Neural cell (in vitro differentiated cells): ENCODE results near the gene ZBTB40. TPM values are rescaled to one million over a fixed set of nuclear protein-coding genes. Genes with fewer than 3 reads are reported as not detected.

ENCODE experiments used
- H2AFZ ChIP-seq: fragments of 200-600, 300-800 bp; sonication (generic), shearing (Covaris generic); 2 replicates; pipeline ENCODE4 v1.6.0; 2014; ENCODE audit warnings: low read depth, mild to moderate bottlenecking, antibody characterized with exemption, low read length, moderate library complexity
- H3F3A ChIP-seq: fragments of 200-600 bp; shearing (Covaris generic); 2 replicates; pipeline ENCODE4 v1.6.1; 2016; ENCODE audit warnings: mild to moderate bottlenecking, moderate library complexity, mixed read lengths, antibody characterized with exemption, low read length; ENCODE audit not compliant: insufficient read depth, poor library complexity, severe bottlenecking
- H3K27ac ChIP-seq: fragments of 200-600, 300-800 bp; sonication (generic), shearing (Covaris generic); 2 replicates; pipeline ENCODE4 v1.5.1; 2014; ENCODE audit warnings: mild to moderate bottlenecking, low read length, moderate library complexity
- H3K27me3 ChIP-seq: fragments of 300-800, 200-600 bp; sonication (generic), shearing (Covaris generic); 2 replicates; pipeline ENCODE4 v1.6.0; 2014; ENCODE audit warnings: mild to moderate bottlenecking, low read depth, low read length, moderate library complexity; ENCODE audit not compliant: insufficient read depth
- H3K36me3 ChIP-seq: fragments of 300-800, 200-600 bp; sonication (generic), shearing (Covaris generic); 2 replicates; pipeline ENCODE4 v1.5.1; 2014; ENCODE audit warnings: mild to moderate bottlenecking, antibody characterized with exemption, low read length, moderate library complexity; ENCODE audit not compliant: insufficient read depth
- H3K4me2 ChIP-seq: fragments of 300-800, 200-600 bp; sonication (generic), shearing (Covaris generic); 2 replicates; pipeline ENCODE4 v1.6.0; 2014; ENCODE audit warnings: mild to moderate bottlenecking, low read length
- H3K4me3 ChIP-seq: fragments of 300-800, 200-600 bp; sonication (generic), shearing (Covaris generic); 2 replicates; pipeline ENCODE4 v1.5.1; 2014; ENCODE audit warnings: mild to moderate bottlenecking, low read length, moderate library complexity
- H3K79me2 ChIP-seq: fragments of 200-600 bp; shearing (Covaris generic); replicated peaks from 2 replicates; pipeline ENCODE4 v1.6.0; 2014; ENCODE audit warnings: mild to moderate bottlenecking, low read length, moderate library complexity; ENCODE audit not compliant: insufficient read depth
- H3K9ac ChIP-seq: fragments of 300-800, 200-600 bp; sonication (generic), shearing (Covaris generic); 2 replicates; pipeline ENCODE4 v1.6.1; 2016; ENCODE audit warnings: mild to moderate bottlenecking, low read length, mixed read lengths
- H3K9me2 ChIP-seq: fragments of 200-600 bp; shearing (Covaris generic); 2 replicates; pipeline ENCODE4 v1.6.1; 2016; ENCODE audit warnings: mild to moderate bottlenecking, low read length, mixed read lengths; ENCODE audit not compliant: insufficient read depth
- H3K9me3 ChIP-seq: fragments of 200-600, 300-800 bp; sonication (generic), shearing (Covaris generic); 2 replicates; pipeline ENCODE4 v1.6.1; 2016; ENCODE audit warnings: mild to moderate bottlenecking, mixed run types, low read length, moderate library complexity, mixed read lengths
- H4K20me1 ChIP-seq: fragments of 200-600 bp; shearing (Covaris generic); 2 replicates; pipeline ENCODE4 v1.6.1; 2016; ENCODE audit warnings: mild to moderate bottlenecking, mixed run types; ENCODE audit not compliant: insufficient read depth
- EP300 ChIP-seq: fragments of 450-650 bp; conservative IDR thresholded peaks from 2 replicates; pipeline ENCODE4 v1.6.1; 2014; ENCODE audit warnings: antibody characterized with exemption, mild to moderate bottlenecking, moderate library complexity; ENCODE audit not compliant: poor library complexity, severe bottlenecking
- EZH2 ChIP-seq: fragments of 200-600, 300-800 bp; shearing (Covaris generic), sonication (generic); IDR thresholded peaks from 2 replicates; pipeline ENCODE4 v1.6.1; 2014; ENCODE audit warnings: antibody characterized with exemption, low read length, borderline replicate concordance, mild to moderate bottlenecking; ENCODE audit not compliant: insufficient read depth, poor library complexity, severe bottlenecking
- MXI1 ChIP-seq: fragments of 450-650 bp; conservative IDR thresholded peaks from 2 replicates; pipeline ENCODE4 v1.6.1; 2014; ENCODE audit warnings: antibody characterized with exemption, mild to moderate bottlenecking; ENCODE audit not compliant: poor library complexity, severe bottlenecking
- POLR2AphosphoS5 ChIP-seq: IDR thresholded peaks from 2 replicates; pipeline ENCODE4 v1.6.1; 2012
- RAD21 ChIP-seq: fragments of 450-650 bp; conservative IDR thresholded peaks from 2 replicates; pipeline ENCODE4 v1.6.1; 2014; ENCODE audit warnings: antibody characterized with exemption, mild to moderate bottlenecking, moderate library complexity
- SMC3 ChIP-seq: fragments of 450-650 bp; conservative IDR thresholded peaks from 2 replicates; pipeline ENCODE4 v1.6.1; 2014; ENCODE audit warnings: antibody characterized with exemption, mild to moderate bottlenecking, moderate library complexity; ENCODE audit not compliant: poor library complexity
- TAF1 ChIP-seq: IDR thresholded peaks from 2 replicates; pipeline ENCODE4 v1.6.1; 2012; ENCODE audit warnings: low read depth
- polyA plus RNA-seq: library from polyadenylated mRNA; depleted of rRNA; stranded (reverse); fragments of >200 nt; gene quantifications from 2 replicates; pipeline ENCODE4 v1.2.3, GENCODE V29; 2014
- TF ChIP-seq, protein P1 (sequence below): fragments of 450-650 bp; IDR thresholded peaks from 2 replicates; pipeline ENCODE4 v1.5.1; 2014; ENCODE audit warnings: antibody characterized with exemption, mild to moderate bottlenecking, moderate library complexity; ENCODE audit not compliant: poor library complexity, severe bottlenecking
- TF ChIP-seq, protein P2 (sequence below): IDR thresholded peaks from 2 replicates; pipeline ENCODE4 v1.6.1; 2012; ENCODE audit warnings: borderline replicate concordance

Gene ZBTB40
- polyA plus RNA-seq, 1 donor from 2014 or later: 12.7 TPM

DNA sequence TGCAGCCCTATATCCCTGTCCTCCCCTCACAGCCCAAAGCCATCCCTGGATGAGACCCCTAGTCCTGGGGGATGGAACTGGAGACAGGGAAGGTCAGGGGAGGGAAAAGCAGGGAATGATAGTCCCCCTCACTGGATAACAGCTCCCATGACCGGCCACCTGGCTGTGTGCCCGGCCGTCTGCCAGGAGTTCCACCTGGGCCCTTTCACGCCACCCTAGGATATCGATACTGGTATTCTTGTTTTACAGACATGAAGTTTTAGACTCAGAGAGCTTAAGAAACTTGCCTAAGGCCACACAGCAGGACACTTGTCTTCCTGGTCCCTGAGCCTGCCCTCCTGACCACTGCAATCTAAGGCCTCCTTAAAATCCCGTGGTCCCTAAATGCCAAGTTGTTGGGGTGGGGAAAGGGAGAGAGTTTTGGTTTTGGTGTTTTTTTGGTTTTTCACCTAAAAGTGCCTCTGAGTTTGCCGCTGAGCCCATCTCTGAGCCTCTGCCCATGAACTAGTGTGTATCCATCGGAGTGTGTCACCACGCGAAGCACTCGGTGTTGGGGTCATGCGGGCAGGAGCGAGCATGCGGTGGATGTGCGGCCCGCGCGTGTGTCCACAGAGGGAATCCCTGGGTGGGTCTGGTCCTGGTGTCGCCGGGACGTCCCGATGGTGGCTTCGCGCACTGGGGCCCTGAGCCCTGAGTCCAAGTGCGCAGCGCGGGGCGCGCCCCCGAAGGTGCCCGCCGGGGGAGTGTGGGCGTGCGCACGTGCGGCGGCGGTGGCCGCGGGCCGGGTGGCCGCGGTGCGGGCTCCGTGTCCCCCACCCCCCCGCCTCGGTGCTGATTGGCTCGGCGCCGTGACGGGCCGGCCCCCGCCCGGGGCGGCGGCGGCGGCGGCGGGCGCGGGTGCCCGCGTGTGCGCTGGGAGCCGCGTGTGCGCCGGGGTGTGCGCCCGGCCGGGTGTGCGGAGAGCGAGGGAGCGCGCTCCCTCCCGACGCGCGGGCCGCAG, 111.2 kb downstream of the ZBTB40 start, which contains the start of gene EPHA8:
EPHA8 (plus strand) TSS at position 906 of the 1,000 bp plus-strand sequence. CDS start 147 bp downstream, outside the sequence.
- H3K27me3 ChIP-seq: peaks cover 53% of the 10 kb centered on the region
- peak within 1 kb of the TSS; percentile 51 for H3K4me2 ChIP-seq
- H3K27ac ChIP-seq: no peak within 1 kb of the TSS
- no peaks in the 10 kb centered on the region for H3K9me2 ChIP-seq
- no peaks in the 10 kb centered on the region for H4K20me1 ChIP-seq
- H2AFZ ChIP-seq: no peak within 1 kb of the TSS
- peak within 1 kb of the TSS; percentile 67 for H3K4me3 ChIP-seq
- no peaks in the 10 kb centered on the region for H3K79me2 ChIP-seq
- peak within 1 kb of the TSS; percentile 36 for H3K9ac ChIP-seq
- no peaks in the 10 kb centered on the region for H3F3A ChIP-seq
- H3K9me3 ChIP-seq: no peaks in the 10 kb centered on the region
- H3K36me3 ChIP-seq: no peaks in the 10 kb centered on the region
- TF ChIP-seq, protein P1, sequence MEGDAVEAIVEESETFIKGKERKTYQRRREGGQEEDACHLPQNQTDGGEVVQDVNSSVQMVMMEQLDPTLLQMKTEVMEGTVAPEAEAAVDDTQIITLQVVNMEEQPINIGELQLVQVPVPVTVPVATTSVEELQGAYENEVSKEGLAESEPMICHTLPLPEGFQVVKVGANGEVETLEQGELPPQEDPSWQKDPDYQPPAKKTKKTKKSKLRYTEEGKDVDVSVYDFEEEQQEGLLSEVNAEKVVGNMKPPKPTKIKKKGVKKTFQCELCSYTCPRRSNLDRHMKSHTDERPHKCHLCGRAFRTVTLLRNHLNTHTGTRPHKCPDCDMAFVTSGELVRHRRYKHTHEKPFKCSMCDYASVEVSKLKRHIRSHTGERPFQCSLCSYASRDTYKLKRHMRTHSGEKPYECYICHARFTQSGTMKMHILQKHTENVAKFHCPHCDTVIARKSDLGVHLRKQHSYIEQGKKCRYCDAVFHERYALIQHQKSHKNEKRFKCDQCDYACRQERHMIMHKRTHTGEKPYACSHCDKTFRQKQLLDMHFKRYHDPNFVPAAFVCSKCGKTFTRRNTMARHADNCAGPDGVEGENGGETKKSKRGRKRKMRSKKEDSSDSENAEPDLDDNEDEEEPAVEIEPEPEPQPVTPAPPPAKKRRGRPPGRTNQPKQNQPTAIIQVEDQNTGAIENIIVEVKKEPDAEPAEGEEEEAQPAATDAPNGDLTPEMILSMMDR: no peak
- TF ChIP-seq SMC3: no peak
- peak; percentile 7 for TF ChIP-seq POLR2AphosphoS5
- TF ChIP-seq TAF1: no peak
- TF ChIP-seq, protein P2, sequence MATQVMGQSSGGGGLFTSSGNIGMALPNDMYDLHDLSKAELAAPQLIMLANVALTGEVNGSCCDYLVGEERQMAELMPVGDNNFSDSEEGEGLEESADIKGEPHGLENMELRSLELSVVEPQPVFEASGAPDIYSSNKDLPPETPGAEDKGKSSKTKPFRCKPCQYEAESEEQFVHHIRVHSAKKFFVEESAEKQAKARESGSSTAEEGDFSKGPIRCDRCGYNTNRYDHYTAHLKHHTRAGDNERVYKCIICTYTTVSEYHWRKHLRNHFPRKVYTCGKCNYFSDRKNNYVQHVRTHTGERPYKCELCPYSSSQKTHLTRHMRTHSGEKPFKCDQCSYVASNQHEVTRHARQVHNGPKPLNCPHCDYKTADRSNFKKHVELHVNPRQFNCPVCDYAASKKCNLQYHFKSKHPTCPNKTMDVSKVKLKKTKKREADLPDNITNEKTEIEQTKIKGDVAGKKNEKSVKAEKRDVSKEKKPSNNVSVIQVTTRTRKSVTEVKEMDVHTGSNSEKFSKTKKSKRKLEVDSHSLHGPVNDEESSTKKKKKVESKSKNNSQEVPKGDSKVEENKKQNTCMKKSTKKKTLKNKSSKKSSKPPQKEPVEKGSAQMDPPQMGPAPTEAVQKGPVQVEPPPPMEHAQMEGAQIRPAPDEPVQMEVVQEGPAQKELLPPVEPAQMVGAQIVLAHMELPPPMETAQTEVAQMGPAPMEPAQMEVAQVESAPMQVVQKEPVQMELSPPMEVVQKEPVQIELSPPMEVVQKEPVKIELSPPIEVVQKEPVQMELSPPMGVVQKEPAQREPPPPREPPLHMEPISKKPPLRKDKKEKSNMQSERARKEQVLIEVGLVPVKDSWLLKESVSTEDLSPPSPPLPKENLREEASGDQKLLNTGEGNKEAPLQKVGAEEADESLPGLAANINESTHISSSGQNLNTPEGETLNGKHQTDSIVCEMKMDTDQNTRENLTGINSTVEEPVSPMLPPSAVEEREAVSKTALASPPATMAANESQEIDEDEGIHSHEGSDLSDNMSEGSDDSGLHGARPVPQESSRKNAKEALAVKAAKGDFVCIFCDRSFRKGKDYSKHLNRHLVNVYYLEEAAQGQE: no peak
- peak; percentile 61 for TF ChIP-seq MXI1
- TF ChIP-seq EZH2: no peak

DNA sequence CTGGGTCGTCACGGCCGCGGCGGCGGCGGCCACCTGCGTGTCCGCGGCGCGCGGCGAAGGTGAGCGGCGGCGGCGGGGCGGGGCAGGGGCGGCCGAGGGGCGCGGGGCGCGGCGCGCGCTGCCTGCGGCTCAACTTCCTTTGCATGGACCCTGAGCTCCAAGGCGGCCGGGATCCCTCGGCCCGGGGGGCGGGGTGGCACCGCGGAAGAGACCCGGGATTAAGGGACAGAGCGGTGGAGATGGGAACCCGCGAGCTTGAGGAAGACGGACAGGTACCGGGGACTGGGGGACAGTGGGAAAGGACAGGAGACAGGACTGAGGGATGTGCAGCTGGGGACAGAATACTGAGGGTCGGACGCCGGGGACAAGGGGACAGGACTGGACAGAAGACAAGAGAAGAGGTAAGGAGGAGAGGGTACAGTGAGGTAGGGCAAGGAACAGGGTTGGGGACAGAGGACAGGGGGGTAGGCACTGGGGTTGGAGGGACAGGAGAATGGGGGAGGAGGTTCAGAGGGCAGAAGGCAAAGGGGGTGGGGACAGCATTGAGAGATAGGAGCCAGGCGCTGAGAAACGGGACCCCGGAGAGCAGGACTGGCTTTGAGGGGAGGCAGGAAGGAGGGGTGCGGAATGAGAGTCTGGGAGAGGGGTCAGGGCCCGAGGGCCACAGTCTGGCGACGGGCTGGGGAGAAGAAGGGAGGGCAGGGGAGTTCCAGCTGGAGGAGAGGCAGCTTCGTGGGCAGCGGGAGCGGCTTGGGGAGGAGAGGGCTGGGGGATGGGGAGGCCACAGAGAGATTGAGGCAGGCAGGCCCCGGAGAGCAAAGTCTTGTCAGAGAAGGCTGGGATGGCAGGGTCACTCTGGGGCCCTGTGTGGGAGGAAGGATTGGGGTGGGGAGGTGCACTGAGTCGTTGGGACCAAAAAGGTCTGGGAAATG, 112.3 kb downstream of the ZBTB40 start:
- no peak overlapping the region for H3K27ac ChIP-seq
- no peaks in the 10 kb centered on the region for H4K20me1 ChIP-seq
- no peaks in the 10 kb centered on the region for H3F3A ChIP-seq
- H3K27me3 ChIP-seq: peaks cover 53% of the 10 kb centered on the region
- peak overlapping the region; percentile 67 for H3K4me3 ChIP-seq
- H3K4me2 ChIP-seq: peak overlapping the region; percentile 51
- TF ChIP-seq, protein P1: no peak
- TF ChIP-seq SMC3 (no peak), TAF1 (no peak), RAD21 (no peak), MXI1 (no peak), EZH2 (no peak), EP300 (no peak), POLR2AphosphoS5 (no peak)
- TF ChIP-seq, protein P2: no peak
- no peaks in the 10 kb centered on the region for H3K79me2 ChIP-seq
- no peaks in the 10 kb centered on the region for H3K9me2 ChIP-seq
- no peak overlapping the region for H2AFZ ChIP-seq
- H3K9ac ChIP-seq: peak overlapping the region; percentile 36
- no peaks in the 10 kb centered on the region for H3K36me3 ChIP-seq
- no peaks in the 10 kb centered on the region for H3K9me3 ChIP-seq
